Stimulated activated CD8-positive, alpha-beta memory T cell treated with anti-CD3 and anti-CD28 coated beads, Interleukin-15, amount 100 ng/mL, for 4 hours (primary cell): ENCODE results near the gene EIF2D.

Experiments
- DNase-seq, 2 donors: peaks; one replicate each; pipeline ENCODE4 v3.0.0-alpha.2; 2020; ENCODE audit warnings: low read depth in 2 of 2

EIF2D gene

DNA sequence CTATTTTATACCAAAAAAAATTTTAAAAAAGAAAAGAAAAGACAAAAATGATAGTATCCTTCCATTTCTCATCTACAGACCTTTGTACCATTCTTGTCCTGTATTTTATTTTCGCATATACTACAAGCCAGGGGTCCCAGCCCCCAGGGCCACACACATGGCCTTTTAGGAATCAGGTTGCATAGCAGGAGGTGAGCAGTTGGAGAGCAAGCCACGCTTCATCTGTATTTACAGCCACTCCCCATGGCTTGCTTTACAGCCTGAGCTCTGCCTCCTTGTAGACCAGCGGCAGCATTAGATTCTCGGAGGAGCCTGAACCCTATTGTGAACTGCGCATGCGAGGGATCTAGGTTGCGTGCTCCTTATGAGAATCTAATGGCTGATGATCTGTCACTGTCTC lies 65.2 kb downstream of the EIF2D start:
- no peak for DNase-seq

DNA sequence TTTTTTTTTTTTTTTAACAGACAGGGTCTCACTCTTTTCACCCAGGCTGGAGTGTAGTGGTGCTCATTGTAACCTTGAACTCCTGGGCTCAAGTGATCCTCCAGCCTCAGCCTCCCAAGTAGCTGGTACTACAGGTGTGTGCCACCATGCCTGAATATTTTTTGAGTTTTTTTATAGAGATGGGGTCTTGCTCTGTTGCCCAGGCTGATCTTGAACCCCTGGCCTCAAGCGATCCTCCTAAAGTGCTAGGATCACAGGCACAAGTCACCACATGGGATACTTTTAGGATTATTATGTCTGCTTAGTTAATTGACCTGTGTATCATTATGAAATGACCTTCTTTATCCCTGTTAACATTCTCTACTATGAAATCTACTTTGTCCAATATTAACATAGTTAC lies 66.9 kb downstream of the EIF2D start:
- no peak for DNase-seq

DNA sequence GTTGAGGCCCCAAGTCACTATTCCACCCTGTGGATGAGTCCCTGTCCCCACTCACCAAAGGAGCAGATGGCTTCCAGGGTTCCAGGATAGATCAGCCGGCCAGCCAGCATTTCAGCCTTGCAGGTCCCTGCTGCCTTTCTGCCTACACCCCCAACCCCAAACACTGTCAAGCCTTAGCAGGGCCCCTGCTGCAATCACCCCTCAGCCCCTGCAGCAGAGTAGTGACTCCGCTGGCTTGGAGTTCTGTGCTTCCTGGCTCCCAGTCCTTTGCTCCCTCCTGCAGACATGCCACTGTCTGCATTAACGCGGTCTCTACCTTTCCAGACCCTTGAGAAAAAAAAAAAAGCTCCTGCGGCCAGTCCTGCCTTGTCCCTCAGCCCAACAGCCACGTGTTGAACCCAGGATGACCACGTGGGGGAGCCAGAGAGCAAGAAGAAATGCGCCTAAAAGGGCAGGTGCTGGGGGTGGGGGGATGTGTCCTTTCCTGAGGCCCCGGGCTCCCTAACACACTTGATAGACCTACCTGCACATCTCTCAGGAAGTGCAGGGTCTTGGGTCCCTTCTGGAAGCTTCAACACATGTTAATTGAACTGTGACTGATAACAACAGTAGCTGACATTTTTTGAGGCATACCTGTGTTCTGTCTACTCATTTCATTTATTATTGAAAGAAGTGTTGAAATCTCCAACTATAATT lies 67.6 kb downstream of the EIF2D start:
- DNase-seq = peak in 1 of 2 donors; percentile 52
